GM18858 (cell line): Measurements from ENCODE around the gene CENPS.
"Not testable (repeated sequence)": the region's sequence is repeated elsewhere in the genome, so short reads cannot be mapped to it uniquely, and the experiment has no call there.

Experiments
- ATAC-seq: cut with Tn5 transposase; IDR thresholded peaks from one replicate; pipeline ENCODE4 v1.9.1; 2021; ENCODE audit not compliant: unreplicated experiment

Gene CENPS

GRCh38 chr1:10430216-10431069 is at the start of gene CENPS:
Gene CENPS, plus strand, starts transcription at chr1:10430433. Its CDS starts 85 bp downstream, at chr1:10430518.
- no peak for ATAC-seq

GRCh38 chr1:10380594-10381275 is 49.5 kb upstream of the CENPS start:
- no peak for ATAC-seq

GRCh38 chr1:10383630-10384029 is 46.6 kb upstream of the CENPS start:
- ATAC-seq: no peak

- ATAC-seq: no peak
Measured at GRCh38 chr1:10384219-10384618, 46.0 kb upstream of the CENPS start.

GRCh38 chr1:10386761-10387676 is 43.2 kb upstream of the CENPS start:
- no peak for ATAC-seq

GRCh38 chr1:10387677-10388386 is 42.4 kb upstream of the CENPS start:
- no peak for ATAC-seq

GRCh38 chr1:10388387-10388715 is 41.9 kb upstream of the CENPS start:
- ATAC-seq: no peak

GRCh38 chr1:10389271-10389973 is 40.8 kb upstream of the CENPS start:
- ATAC-seq: no peak

- no peak for ATAC-seq
Measured at GRCh38 chr1:10396870-10397269, 33.4 kb upstream of the CENPS start.

GRCh38 chr1:10398278-10398733 is 31.9 kb upstream of the CENPS start:
- ATAC-seq: no peak

GRCh38 chr1:10398734-10399443 is 31.3 kb upstream of the CENPS start, which contains the start of gene PGD:
Gene PGD, plus strand, starts transcription at chr1:10399064. Its CDS starts 54 bp downstream, at chr1:10399118.
- peak; percentile 85 for ATAC-seq

GRCh38 chr1:10399444-10399941 is 30.7 kb upstream of the CENPS start:
- no peak for ATAC-seq

- ATAC-seq: no peak
Measured at GRCh38 chr1:10400013-10400412, 30.2 kb upstream of the CENPS start.

- no peak for ATAC-seq
Measured at GRCh38 chr1:10401281-10401680, 29.0 kb upstream of the CENPS start.

GRCh38 chr1:10402729-10403274 is 27.4 kb upstream of the CENPS start:
- no peak for ATAC-seq

- ATAC-seq: no peak
Measured at GRCh38 chr1:10407201-10407600, 23.0 kb upstream of the CENPS start.

- no peak for ATAC-seq
Measured at GRCh38 chr1:10415211-10415930, 14.9 kb upstream of the CENPS start.

GRCh38 chr1:10415967-10416366 is 14.3 kb upstream of the CENPS start:
- ATAC-seq: not testable (repeated sequence)
